GM12891 (cell line): ENCODE data around the gene ACAA2.

Source experiments
- DNase-seq: peaks from one replicate; pipeline ENCODE4 v3.0.0; 2011; ENCODE audit warnings: low spot score; ENCODE audit not compliant: insufficient read length
- FAIRE-seq: peaks from 2 replicates; lab custom pipeline; 2011; peaks lifted over from hg19 to GRCh38; lab: Jason Lieb, UNC
- PAX5 ChIP-seq: IDR thresholded peaks from 2 replicates; pipeline ENCODE4 v1.6.1; 2011; ENCODE audit warnings: low read length, moderate library complexity, mild to moderate bottlenecking; ENCODE audit not compliant: insufficient read depth, severe bottlenecking
- POLR2A ChIP-seq: IDR thresholded peaks from 2 replicates; pipeline ENCODE4 v1.6.1; 2011; ENCODE audit warnings: low read depth, low read length, control low read depth
- POLR2AphosphoS5 ChIP-seq: IDR thresholded peaks from 2 replicates; pipeline ENCODE4 v1.6.1; 2011; ENCODE audit warnings: low read depth, low read length, control low read depth
- POU2F2 ChIP-seq: IDR thresholded peaks from 2 replicates; pipeline ENCODE4 v1.6.1; 2011; ENCODE audit warnings: low read depth, mild to moderate bottlenecking, control low read depth, low read length, moderate library complexity
- SPI1 ChIP-seq: IDR thresholded peaks from 2 replicates; pipeline ENCODE4 v1.6.1; 2011; ENCODE audit warnings: low read depth, low read length, control low read depth
- TAF1 ChIP-seq: IDR thresholded peaks from 2 replicates; pipeline ENCODE4 v1.6.1; 2011; ENCODE audit warnings: low read depth, low read length, control low read depth

The ACAA2 gene

GRCh38 chr18:49769047-49769728, 44.1 kb downstream of the ACAA2 start:
- no peak for TF ChIP-seq SPI1
- TF ChIP-seq POU2F2, result no peak
- TF ChIP-seq PAX5, result no peak
- TF ChIP-seq POLR2A, result no peak
- TF ChIP-seq TAF1, result no peak
- no peak for TF ChIP-seq POLR2AphosphoS5
- no peak for FAIRE-seq
- DNase-seq, result no peak

GRCh38 chr18:49768051-49768391, 45.3 kb downstream of the ACAA2 start:
- TF ChIP-seq TAF1, result no peak
- no peak for TF ChIP-seq POLR2A
- no peak for TF ChIP-seq PAX5
- TF ChIP-seq POLR2AphosphoS5, result no peak
- TF ChIP-seq POU2F2, result no peak
- TF ChIP-seq SPI1, result no peak
- FAIRE-seq (no peak), DNase-seq (no peak)

- FAIRE-seq (no peak), DNase-seq (no peak)
- TF ChIP-seq TAF1 (no peak), POU2F2 (no peak), SPI1 (no peak)
These were observed 46.0 kb downstream of the ACAA2 start for GRCh38 chr18:49767111-49768050.

GRCh38 chr18:49766646-49767045, 46.7 kb downstream of the ACAA2 start:
- no peak for DNase-seq
- TF ChIP-seq POLR2AphosphoS5 (no peak), TAF1 (no peak), POU2F2 (no peak), POLR2A (no peak), SPI1 (no peak), PAX5 (no peak)
- FAIRE-seq, result no peak

GRCh38 chr18:49764032-49764431, 49.3 kb downstream of the ACAA2 start:
- DNase-seq (no peak), FAIRE-seq (no peak)

GRCh38 chr18:49763590-49763989, 49.7 kb downstream of the ACAA2 start:
- DNase-seq (no peak), FAIRE-seq (no peak)
- TF ChIP-seq POLR2AphosphoS5 (no peak), SPI1 (no peak), POU2F2 (no peak), PAX5 (no peak), POLR2A (no peak), TAF1 (no peak)

More at GRCh38 chr18:49764032-49764431, 49.3 kb downstream of the ACAA2 start:
- TF ChIP-seq TAF1 (no peak), SPI1 (no peak), POU2F2 (no peak), POLR2AphosphoS5 (no peak), POLR2A (no peak), PAX5 (no peak)

- FAIRE-seq (no peak), DNase-seq (no peak)
- TF ChIP-seq TAF1 (no peak), SPI1 (no peak), PAX5 (no peak), POLR2AphosphoS5 (no peak), POLR2A (no peak), POU2F2 (no peak)
These were observed 50.9 kb downstream of the ACAA2 start for GRCh38 chr18:49762191-49763077.

- no peak for FAIRE-seq
- TF ChIP-seq TAF1 (no peak), POLR2A (no peak), POU2F2 (no peak), POLR2AphosphoS5 (no peak), PAX5 (no peak), SPI1 (no peak)
- no peak for DNase-seq
These were observed 51.6 kb downstream of the ACAA2 start for GRCh38 chr18:49761771-49762170.

GRCh38 chr18:49758263-49758610, 55.1 kb downstream of the ACAA2 start:
- FAIRE-seq (no peak), DNase-seq (no peak)
- TF ChIP-seq SPI1 (no peak), PAX5 (no peak), POLR2AphosphoS5 (no peak), POLR2A (no peak), POU2F2 (no peak), TAF1 (no peak)
